Stimulated activated CD4-positive, alpha-beta T cell treated with anti-CD3 and anti-CD28 coated beads, Interleukin-2, amount 100 ng/mL, for 4 hours (primary cell): Measurements from ENCODE around the gene PARD3B.

Experiments
- DNase-seq: peaks from one replicate; pipeline ENCODE4 v3.0.0-alpha.2; 2020; ENCODE audit warnings: low read depth

The PARD3B gene

DNA sequence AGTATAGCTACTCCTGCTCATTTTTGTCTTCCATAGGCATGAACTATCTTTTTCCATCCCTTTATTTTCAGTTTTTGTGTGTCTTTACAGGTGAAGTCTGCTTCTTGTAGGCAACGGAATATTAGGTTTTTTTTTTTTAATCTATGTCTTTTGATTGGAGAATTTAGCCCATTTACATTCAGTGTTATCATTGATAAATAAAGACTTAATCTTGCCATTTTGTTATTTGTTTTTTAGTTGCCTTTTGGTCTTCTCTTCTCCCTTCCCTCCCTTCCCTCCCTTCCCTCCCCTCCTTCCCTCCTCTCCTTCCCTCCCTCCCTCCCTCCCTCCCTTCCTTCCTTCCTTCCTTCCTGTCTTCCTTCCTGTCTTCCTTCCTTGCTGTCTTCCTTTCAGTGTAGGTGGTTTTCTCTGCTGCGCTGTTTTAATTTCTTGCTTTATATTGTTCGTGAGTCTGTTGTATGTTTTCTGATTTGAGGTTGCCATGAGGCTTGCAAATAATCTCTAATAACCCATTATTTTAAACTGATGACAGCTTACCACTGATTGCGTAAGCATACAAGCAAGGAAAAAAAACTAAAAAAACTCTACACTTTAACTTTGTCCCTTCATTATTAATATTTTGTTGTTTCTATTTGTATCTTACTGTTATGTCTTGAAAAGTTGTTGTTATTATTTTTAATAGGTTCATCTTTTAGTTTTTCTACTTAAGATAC, 353.8 kb downstream of the PARD3B start:
- no peak for DNase-seq

DNA sequence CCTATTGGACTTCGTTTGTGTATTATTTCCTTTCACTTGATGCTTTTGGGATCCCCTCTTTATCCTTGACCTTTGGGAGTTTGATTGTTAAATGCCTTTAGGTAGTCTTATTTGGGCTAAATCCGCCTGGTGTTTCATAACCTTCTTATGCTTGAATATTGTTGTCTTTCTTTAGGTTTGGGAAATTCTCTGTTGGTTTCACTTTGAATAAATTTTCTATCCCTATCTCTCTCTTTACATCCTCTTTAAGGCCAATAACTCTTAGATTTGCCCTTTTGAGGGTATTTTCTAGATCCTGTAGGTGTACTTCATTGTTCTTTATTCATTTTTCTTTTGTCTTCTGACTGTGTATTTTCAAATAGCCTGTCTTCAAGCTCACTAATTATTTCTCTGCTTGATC, 354.7 kb downstream of the PARD3B start:
- no peak for DNase-seq

DNA sequence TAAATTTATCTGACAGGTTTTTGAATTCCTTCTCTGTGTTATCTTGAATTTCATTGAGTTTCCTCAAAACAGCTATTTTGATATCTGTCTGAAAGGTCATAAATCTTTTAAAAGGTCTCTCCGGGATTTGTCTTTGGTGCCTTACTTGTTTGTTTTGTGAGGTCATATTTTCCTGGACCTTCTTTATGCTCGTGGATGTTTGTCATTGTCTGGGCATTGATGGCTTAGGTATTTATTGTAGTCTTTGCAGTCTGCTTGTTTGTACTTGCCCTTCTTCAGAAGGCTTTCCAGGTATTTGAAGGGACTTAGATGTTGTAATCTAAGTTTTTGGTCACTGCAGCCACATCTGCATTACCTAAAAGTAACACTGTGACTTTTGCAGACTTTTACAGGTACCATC, 355.2 kb downstream of the PARD3B start:
- no peak for DNase-seq

DNA sequence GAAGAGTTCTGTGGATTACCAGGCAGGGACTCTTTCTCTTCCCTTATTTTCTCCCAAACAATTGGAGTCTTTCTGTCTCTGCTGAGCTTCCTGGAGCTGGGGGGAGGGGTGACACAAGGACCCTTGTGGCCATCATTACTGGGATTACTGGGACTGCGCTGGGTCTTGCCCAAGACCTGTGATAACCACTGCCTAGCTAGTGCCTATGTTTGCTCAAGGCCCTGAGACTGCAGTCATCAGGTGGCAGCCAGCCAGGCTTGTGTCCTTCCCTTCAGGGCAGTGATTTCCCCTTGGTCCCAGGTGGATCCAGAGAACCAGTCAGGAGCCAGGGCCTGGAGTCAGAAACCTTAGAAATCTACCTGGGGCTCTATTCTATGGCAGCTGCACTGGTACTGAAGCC, 355.6 kb downstream of the PARD3B start:
- DNase-seq: no peak

DNA sequence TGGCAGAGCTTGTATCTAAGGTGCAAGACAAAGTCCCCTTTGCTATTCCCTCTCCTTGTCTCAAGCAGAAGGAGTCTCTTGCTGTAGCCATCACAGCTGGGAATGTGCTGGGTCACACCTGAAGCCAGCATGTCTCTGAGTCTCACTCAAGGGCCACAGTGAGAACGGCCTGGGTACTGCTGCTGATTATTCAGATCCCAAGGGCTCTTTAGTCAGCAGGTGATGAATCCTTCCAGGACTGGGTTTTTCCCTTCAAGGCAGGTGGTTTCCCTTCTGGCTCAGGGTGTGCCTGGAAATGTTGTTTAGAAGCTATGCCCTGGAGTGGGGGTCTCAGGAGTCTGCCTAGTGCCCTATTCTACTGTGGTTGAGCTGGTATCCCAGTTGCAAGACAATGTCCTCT, 356.3 kb downstream of the PARD3B start:
- DNase-seq: no peak

DNA sequence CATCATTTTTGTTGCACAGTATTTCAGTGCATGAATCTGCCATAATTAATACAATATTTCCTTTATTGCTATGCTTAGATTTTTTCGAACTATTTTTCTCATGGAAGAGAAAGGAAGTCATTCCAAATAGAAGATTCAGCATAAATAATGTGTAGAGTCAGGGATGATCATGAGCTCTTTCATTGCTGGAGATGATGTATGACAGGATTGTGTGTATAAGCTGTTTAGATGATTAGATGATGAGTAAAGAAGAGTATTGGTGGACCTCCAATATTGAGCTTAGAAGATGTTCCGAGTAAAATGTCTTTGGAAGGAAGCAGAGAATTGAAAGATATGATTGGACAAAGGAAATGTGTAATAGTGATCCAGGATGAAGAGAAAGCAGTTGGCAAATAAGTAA, 364.5 kb downstream of the PARD3B start:
- no peak for DNase-seq

DNA sequence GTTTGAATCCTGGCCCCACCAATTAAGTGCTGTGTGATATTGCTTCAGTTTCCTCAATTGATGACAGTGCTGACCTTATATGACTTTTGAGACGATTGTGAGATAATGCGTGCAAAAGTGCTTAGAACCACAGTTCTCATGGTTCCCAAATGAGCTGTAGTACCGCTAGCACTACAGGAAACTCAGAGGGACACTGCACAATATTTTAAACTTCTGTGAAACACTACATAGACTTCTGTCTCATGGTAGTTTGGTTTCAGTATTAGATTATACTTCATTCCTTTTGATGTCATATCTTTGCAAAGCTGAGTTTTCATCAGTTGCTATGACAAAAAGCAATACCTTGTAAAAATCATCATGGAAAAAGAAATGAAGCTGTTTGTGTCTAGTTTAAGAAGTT, 368.0 kb downstream of the PARD3B start:
- no peak for DNase-seq

DNA sequence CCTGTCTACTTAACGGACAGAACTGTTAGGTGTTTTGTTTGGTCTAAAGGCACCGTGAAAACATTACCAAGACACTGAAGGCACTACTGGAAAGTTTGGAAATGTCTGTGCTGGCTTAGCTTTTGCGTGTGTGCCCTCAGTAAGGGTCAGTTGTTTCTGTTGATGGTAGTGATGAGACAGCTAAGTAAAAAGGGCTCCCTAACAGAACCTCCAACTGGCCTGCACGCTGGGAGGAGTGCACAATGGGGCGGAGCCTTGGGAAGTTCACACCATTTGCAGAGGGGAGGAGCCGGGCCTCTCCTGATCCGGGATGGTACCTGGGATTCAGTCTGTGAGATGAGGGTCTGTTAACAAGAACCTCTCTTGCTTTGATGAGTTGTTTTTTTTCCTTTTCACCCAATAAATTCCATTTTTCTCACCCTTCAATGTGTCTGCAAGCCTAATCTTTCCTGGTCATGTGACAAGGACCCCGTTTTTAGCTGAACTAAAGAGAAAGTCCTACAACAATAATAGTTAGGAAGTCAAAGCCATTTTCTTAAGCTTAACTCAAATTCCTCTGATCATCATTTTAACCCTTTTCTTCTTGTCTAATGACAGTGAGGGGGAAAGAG, 368.7 kb downstream of the PARD3B start:
- DNase-seq: no peak

DNA sequence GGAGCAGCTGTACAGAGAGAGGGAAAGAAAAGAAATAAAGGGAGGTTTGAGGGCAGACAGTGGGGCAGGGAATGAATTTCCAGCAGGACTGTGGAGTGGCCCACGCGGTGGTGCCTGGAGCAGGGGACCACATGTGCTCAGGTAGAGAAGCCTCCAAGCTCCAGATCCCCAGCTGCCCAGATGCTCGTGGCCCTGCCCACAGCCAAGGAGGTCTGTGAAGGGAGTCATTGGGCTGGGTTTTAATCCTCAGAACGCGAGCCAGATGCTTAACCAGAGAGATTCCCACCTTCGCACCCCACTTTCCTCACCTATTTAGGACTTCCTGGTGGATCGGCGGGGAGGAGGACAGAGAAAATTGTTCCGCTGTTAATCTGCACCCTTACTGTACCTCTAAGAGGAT, 369.4 kb downstream of the PARD3B start:
- no peak for DNase-seq

DNA sequence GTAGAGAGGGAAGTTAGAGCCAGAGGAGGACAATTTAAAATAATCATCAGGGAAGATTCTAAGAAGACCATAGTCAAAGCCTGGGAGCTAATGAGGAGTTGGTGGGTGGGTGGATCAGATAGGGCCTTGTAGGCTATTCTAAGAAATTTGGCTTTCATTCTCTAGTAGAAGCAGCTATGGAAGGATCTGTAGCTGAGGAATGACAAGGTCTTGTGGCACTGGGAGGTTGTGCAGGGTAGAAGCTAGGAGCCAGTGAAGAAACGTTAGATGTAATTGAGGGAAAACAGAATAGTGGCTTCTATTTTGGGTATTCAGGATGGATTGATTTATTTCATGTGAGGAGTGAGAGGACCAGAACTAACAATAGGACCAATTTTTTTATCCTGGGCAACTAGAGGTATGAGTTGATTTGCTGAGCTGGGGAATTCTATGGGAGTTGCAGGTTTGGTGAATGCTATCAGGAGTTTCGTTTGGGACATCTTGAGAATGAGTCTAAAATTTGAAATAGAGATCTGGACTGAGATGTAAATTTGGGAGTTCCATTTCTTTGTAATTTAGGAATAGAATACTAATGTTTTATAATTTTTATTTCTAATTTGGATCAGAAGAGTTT, 371.9 kb downstream of the PARD3B start:
- DNase-seq: no peak

DNA sequence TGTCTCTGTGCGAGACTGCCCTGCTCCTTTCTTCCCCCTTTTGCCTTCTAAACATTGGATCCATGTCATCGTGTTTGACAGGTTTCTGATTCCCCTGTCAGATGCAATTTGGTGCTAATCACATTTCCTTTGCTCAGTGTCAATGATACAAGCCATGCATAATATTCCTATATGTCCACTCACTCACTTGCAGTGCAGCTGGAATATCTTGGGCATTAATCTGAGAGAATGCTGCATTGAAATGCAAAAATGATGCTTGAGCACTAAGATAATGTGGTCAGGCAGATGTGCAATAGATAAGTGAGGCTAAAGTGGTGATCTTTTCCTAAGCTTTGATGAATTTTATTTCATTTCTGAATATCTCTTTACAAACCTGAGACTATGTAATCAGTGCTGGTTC, 375.5 kb downstream of the PARD3B start:
- no peak for DNase-seq

DNA sequence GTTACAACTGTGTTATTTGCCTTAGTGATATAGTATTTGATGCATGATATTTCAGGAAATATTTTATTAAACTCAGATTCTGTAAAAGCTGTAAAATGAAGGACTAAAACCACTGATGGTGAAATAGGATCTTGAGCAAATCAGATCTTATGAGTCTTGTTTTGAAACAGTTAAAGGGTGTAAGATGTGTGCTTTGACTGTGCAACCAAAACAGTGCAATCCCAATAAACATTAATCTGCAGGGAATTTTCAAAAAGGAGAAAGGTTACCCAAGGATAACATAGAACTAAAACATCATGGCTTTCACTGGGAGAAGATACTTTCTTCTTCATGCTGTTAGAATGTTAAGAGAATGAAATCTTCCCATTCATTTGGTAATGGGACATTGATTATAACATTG, 378.7 kb downstream of the PARD3B start:
- no peak for DNase-seq

DNA sequence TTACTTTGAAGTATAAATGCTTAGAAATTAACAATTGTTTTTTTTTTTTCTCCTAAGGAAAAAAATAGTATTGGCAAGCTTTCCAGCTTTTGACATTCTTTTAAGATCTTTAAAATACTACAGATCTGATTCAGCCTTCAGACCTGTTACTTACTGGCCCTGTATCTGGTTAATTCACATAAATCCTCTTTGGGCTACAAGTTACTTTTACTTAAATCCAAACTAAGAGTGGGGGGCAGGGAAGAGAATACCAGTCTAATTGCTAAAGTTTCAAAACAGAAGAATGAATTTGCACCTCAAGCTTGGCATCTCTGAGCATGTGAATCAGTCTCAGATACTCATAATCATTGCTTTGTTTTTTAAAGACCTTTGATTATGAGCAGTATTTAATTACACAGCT, 386.3 kb downstream of the PARD3B start:
- DNase-seq: no peak

DNA sequence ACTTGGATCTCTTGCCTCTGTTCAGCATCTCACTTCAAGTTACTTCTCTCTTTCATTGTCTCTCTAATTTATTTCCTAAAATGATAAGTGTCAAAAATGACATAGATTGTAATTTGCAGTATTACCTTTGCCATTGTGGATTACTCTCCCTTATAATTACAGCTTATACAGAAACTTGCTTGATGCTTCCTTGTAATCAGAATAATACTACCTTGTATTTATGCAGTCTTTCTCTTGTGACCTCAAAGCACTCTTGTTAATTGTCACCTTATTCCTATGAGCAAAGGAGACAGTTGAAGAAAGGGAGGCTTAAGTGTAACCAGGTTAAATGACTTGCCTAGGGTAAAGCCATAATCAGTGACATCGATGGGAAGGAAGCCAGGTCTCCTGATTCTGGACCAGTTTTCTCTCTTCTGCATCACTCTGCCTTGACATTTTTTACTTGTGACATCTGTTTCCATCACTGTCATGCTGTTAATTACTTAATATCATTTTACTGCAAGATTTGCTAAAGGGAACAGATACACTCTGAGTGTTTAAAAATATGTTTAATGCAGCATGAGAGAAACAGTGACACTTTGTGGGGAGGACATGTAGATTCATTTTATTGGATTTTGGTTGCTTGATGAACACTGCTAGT, 388.6 kb downstream of the PARD3B start:
- DNase-seq: no peak

DNA sequence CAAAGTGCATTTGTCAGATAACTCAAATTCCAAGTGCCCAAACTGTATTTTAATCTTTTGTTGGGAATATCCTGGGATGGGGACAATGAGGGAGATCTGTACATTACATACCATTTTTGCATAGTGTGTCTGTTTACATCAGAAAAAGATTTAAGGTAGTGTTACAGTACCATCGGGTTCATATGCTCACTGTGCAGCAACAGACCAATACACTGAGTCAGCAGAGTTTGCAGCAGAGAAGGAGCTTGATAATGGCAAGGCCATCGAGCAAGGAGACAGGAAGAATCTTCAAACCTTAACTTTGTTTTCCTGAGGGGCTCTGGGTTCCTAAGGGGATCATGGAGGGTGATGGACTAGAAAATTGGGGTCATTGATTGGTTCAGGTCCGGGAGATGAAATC, 399.7 kb downstream of the PARD3B start:
- no peak for DNase-seq

DNA sequence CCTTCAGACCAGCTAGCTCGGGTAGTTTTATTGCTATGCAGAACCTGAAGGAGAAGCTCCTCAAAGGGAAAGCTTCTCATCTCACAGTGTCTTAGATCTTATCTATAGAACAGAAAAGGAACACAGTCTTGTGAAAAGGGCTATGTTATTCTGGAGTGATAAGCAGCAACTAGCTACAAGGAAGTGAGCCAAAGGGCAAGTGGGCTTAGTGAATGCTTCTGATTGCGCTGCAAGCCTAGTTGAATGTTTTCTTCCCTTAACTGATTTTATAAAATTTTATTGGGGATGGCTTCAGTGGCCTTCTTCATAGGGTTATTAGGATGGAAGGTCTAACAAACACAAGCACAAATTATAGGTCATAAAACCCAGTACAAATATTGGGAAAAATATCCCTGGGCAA, 400.1 kb downstream of the PARD3B start:
- no peak for DNase-seq

DNA sequence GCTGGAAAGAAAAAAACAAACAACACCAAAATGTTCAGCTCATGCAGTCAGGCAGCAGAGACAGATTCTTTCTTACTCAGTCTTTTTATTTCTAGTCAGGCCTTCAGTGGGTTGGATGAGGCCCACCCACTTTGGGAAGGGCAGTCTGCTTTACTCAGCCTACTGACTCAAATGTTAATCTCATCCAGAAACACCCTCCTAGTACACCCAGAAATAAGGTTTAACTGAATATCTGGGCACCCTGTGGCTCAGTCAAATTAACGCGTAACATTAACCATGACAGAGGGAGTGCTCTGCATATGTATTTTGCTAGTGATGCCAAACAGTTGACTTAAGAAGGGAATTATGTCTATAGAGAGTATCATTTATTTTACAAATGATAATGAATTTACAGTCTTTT, 401.6 kb downstream of the PARD3B start:
- DNase-seq: no peak

DNA sequence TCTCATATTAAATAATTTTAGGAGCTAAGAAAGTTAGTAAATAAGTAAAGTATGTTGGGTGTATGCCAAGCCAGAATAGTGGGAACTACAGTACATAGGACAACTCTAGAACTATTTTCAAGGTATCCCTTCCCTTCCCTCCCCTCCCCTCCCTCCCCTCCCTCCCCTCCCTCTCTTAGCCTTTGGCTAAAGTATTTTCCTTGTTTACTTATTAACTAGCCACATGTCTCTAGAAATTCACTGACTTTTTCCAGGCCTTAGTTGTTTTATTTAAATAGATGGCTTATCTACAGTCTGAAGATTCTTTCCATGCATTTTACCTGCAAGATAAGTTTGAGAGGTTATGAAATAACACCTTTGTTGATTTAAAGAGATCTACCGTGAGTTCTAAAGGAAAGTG, 402.1 kb downstream of the PARD3B start:
- DNase-seq: no peak

DNA sequence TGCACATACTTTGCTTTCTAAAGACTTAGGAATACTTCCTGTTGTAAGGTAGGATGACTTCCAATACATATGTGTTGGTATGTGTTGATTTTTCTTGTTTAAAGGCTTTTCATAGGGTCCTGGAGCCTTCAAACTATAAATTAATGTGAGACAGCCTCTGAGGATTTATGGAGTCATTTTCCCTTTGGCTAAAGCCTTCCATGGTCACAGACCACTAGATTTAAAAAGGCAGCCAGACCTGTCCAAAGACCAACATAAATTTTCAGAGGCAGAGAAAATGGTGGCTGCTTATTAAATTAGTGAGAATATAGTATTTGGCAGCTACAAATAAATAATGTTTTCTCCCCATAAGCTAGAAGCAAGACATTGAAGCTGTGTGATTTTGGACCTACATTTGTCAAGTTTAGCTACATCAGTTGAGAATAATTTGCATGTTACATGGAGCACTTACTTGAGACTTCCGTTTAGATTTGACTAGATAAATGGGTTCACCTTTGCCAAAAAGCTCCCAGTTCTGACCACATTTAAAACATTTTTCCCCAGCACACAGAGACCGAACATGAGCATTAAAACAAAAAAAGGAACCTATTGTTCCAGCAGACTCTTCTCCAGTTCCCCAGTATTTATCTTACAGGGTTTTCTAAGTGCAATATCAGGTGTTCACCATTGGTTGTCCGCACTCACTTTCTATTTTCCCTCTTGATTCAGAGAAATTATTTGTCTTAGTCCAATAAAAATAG, 402.9 kb downstream of the PARD3B start:
- DNase-seq: no peak

DNA sequence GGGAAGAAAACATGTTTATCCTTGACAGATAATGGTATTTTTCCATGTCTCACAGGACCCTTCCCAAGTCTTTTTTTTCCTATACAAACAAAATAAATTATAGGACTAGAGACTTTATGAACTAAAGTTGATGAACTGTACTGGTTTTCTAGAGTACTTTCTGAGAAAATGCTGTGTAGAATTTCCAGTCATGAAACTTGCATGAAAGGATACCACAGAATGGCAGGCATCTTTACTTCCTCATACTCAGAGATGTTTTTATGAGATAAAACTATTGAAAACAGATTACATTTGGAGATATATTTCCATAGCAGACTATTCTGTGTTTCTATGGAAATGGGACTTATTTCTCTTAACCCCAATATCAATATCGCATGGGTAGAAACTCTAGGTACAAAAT, 403.5 kb downstream of the PARD3B start:
- no peak for DNase-seq

DNA sequence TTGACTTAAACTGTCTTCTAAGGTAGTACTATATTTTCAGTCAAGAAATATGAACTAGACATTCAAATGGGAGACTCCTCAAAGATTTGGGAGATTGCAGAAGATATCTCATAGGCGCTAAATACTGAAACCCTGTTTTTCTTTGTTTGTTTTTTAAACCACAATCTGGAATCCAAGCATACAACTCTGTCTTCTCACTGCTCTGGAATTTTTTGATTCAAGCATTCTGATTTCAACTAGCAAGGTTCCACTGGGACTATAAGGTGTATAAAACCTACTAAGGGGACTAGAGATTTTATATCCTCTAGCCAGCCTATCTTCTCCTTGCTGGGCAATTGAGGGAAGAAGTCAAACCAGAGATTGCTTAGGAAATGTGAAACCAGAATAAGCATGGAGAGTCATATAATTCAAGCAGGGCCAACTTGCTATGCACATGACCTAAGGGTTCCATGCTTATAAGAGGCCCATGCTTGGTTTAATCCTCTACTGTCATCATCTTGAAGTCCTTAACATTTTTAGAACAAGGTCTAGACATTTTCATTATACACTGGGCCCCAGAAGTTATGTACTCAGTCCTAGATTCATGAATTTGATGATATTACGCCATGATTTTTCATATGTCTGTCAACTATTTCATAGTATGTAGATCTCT, 405.5 kb downstream of the PARD3B start:
- no peak for DNase-seq

DNA sequence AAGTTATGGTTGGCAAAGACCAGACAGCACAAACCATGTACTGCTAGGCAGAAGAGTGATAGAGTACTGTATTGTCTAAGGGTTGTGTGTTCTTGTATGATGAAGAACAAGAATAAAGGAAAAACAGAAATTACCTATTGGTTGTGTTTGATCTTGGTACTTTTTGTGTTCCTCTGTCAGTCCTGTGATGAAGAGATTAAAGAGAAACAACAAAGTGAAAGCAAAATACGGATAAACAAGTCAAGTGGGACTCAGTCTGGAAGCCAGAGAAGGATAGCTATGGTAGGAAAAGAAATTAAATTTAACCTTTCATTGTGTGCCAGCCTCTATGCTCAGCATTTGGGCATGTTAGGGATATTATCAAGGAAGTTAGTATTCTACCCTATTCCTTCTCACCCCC, 413.1 kb downstream of the PARD3B start:
- DNase-seq: no peak
